ENCODE measurements around the gene CHST8.

The CHST8 gene

DNA sequence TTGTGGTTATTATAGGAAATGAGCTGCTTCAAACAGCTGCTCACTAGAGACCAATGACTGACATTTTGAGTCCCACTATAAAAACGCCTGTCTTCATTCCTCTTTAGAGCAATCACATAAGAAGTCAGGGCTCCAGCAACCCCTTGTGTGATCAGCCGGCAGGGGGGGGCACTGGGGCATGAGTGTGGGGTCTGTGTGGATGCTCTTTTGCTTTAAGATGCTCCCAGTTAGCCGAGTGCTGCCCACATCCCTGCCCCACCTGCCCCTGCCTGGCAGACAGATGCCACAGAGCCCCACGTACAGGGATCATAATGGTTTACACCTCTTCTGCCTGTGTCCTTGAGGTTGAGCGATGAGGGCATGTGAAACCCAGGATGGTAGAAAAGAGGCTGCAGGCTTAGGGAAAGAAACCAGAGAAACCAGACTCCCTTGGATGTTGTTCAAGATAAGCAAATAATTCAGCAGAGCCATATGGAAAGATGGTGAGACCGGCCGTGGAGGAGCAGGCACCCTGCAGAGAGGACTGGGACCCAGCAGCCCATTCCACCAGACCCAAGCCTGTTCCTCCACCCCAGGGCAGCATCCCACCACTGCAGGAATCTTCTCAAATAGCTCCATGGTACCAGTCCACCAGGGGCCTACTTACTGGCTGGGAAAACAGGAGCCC, 55.4 kb downstream of the CHST8 start:
- Histone ChIP-seq H3K27ac (ENCODE audit: low read length) (no peak overlapping the region), H3K4me1 (ENCODE audit: control insufficient read depth in 1 of 2, insufficient read depth in 2 of 2, low read length in 2 of 2) (no peaks in the 10 kb centered on the region), H3K36me3 (ENCODE audit: control insufficient read depth in 1 of 2, insufficient read depth in 2 of 2, low read length in 2 of 2) (no peaks in the 10 kb centered on the region), H3K27me3 (ENCODE audit: low read depth, low read length) (no peaks in the 10 kb centered on the region), H3K4me3 (ENCODE audit: low read depth in 1 of 2, low read length in 2 of 2) (no peak overlapping the region), H3K9me3 (ENCODE audit: control insufficient read depth in 1 of 2, low read length in 2 of 2) (no peaks in the 10 kb centered on the region)

DNA sequence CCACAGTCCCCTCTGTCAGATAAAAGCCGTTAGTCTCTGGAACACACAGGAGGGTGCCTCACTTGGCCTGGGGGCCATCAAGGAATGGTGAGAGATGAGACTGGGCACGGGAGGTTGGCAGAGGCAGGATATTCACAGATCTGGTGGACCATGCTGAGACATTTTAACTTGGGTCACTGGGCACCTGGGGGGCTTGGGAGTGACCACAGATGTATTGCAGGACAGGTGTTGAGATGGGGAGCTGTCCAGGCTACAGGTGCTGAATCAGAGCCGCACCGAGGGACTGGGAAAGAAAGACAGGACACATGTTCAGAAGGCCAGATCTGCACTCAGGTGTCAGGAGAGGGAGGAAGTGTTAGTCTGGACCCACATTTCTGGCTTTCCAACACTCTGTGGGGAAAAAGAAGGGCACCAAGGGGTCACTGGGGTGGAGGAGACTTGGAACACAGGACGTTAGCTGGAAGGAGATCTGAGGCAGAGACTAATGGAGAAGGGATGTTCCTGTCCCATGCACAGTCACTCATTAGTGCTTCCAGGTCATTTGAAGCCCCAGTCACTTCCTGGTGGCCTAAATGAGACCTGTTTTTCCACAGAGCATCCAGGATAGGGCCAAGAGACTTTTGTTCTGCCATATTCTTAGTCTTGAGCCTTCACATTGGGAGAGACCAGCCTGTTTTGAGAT, 56.1 kb downstream of the CHST8 start:
- H3K27me3 ChIP-seq (ENCODE audit: low read depth, low read length), result no peaks in the 10 kb centered on the region

DNA sequence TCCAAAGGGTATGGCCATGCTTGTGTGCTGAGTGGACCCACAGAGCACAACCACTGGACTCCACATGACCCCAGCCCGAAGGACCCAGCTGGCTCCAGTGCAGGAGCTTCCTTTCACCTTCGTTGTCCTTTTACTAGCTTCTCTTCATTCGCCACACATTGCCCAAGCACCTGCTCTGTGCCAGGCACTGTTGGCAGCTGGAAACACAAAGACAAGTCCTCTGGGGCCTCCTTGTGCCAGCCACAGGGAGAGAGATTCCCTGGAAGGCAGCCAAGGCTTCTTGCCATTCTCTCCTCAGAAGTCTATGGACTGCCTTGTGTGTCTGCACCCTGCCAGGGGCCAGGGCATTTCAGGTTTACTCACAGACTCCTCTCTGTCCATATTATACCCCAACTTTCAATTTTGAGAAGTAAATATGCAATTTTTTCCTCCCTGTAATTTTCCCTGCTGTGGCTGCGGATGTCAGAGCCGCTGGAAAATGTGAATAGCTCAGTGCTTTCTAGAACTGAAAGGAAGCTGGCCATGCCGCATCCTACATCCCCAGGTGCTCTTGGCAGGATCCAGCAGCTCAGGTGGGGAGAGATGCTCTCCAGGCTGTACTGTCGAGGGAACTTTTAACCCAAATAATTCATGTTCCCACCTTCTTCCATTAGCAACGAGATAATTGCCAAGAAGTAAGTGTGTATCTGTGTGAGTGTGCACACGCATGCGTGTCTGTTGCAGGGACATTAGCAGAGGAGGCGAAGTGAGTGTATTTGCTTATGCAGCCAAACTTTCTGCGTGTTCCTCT, 57.2 kb downstream of the CHST8 start:
- H3K27ac ChIP-seq (ENCODE audit: low read length), result no peak overlapping the region
- no peaks in the 10 kb centered on the region for H3K36me3 ChIP-seq (ENCODE audit: control insufficient read depth in 1 of 2, insufficient read depth in 2 of 2, low read length in 2 of 2)
- no peaks in the 10 kb centered on the region for H3K4me1 ChIP-seq (ENCODE audit: control insufficient read depth in 1 of 2, insufficient read depth in 2 of 2, low read length in 2 of 2)
- peaks cover 3% of the 10 kb centered on the region for H3K27me3 ChIP-seq (ENCODE audit: low read depth, low read length)
- H3K9me3 ChIP-seq (ENCODE audit: control insufficient read depth in 1 of 2, low read length in 2 of 2), result no peaks in the 10 kb centered on the region
- H3K4me3 ChIP-seq (ENCODE audit: low read depth in 1 of 2, low read length in 2 of 2), result no peak overlapping the region

More for the DNA sequence above, 56.1 kb downstream of the CHST8 start:
- Histone ChIP-seq H3K27ac (ENCODE audit: low read length) (no peak overlapping the region), H3K36me3 (ENCODE audit: control insufficient read depth in 1 of 2, insufficient read depth in 2 of 2, low read length in 2 of 2) (no peaks in the 10 kb centered on the region), H3K9me3 (ENCODE audit: control insufficient read depth in 1 of 2, low read length in 2 of 2) (no peaks in the 10 kb centered on the region), H3K4me1 (ENCODE audit: control insufficient read depth in 1 of 2, insufficient read depth in 2 of 2, low read length in 2 of 2) (no peaks in the 10 kb centered on the region), H3K4me3 (ENCODE audit: low read depth in 1 of 2, low read length in 2 of 2) (no peak overlapping the region)

GRCh38 chr19:33679696-33680095, 57.9 kb downstream of the CHST8 start:
- Histone ChIP-seq H3K4me3 (ENCODE audit: low read depth in 1 of 2, low read length in 2 of 2) (no peak overlapping the region), H3K27me3 (ENCODE audit: low read depth, low read length) (peaks cover 5% of the 10 kb centered on the region), H3K36me3 (ENCODE audit: control insufficient read depth in 1 of 2, insufficient read depth in 2 of 2, low read length in 2 of 2) (no peaks in the 10 kb centered on the region), H3K4me1 (ENCODE audit: control insufficient read depth in 1 of 2, insufficient read depth in 2 of 2, low read length in 2 of 2) (no peaks in the 10 kb centered on the region), H3K27ac (ENCODE audit: low read length) (no peak overlapping the region), H3K9me3 (ENCODE audit: control insufficient read depth in 1 of 2, low read length in 2 of 2) (no peaks in the 10 kb centered on the region)

DNA sequence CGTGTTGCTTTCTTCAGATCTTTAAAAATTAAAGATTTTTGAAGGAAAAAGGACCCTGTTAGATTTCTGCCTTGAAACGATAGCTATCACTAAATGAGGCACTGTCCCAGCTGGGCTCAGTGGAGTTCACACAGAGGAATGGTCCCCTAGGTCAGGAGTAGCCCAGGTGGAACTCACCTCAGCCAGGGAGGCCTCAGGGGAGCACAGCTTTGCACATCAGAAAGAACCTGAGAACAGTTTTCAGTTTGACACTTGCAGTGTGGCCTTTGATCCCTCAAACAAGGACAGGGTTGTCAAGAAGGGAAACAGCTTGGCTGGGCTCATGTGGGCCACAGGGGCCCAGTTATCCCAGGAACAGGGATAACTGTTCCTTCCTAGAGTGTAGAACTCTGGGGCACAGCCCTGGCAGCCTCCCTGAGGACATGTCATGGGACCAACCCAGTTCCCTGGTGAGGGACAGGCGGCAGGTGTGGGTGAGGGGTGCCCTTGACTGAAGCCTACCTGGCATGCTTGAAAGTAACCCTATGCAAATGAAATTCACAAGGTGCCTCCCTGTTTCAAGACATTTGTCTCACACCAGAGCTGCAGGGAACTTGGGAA, 59.4 kb downstream of the CHST8 start:
- H3K9me3 ChIP-seq (ENCODE audit: control insufficient read depth in 1 of 2, low read length in 2 of 2), result no peaks in the 10 kb centered on the region
- no peak overlapping the region for H3K27ac ChIP-seq (ENCODE audit: low read length)
- H3K4me3 ChIP-seq (ENCODE audit: low read depth in 1 of 2, low read length in 2 of 2), result no peak overlapping the region
- peaks cover 13% of the 10 kb centered on the region for H3K27me3 ChIP-seq (ENCODE audit: low read depth, low read length)
- no peaks in the 10 kb centered on the region for H3K36me3 ChIP-seq (ENCODE audit: control insufficient read depth in 1 of 2, insufficient read depth in 2 of 2, low read length in 2 of 2)
- no peaks in the 10 kb centered on the region for H3K4me1 ChIP-seq (ENCODE audit: control insufficient read depth in 1 of 2, insufficient read depth in 2 of 2, low read length in 2 of 2)

DNA sequence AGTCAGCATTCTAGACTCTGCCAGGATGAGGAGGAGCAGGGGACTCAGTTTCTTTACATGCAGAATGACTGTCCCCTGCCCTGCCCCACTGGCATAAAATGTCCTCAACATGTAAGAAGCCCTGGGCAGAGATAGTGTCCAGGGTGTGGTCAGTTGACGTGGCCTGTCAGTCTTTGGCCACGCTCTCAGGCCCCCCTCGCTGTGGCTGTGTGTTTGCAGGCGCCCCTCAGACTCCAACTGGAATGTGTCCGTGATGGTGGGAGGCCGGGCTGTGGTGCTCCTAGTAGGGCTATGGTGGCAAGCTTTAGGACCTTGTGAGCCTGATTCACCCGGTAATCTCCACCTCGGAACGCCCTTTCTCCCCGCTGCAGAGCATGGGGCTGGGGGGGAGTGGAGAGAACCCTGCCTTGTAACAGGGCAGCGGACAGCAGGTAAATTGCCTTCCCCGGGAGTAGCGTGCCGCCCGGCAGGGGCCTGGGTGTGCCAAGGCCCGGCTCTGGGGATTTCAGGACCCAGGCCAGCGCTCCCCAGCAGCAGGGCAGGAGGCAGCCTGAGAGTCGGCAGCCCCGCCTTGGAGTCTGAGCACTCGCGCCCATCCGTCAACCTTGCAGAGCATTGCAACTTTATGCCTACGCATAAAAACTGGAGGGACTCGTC, 62.3 kb downstream of the CHST8 start:
- H3K4me3 ChIP-seq (ENCODE audit: low read depth in 1 of 2, low read length in 2 of 2), result no peak overlapping the region
- no peaks in the 10 kb centered on the region for H3K4me1 ChIP-seq (ENCODE audit: control insufficient read depth in 1 of 2, insufficient read depth in 2 of 2, low read length in 2 of 2)
- peaks cover 14% of the 10 kb centered on the region for H3K27me3 ChIP-seq (ENCODE audit: low read depth, low read length)
- H3K27ac ChIP-seq (ENCODE audit: low read length), result no peak overlapping the region
- no peaks in the 10 kb centered on the region for H3K9me3 ChIP-seq (ENCODE audit: control insufficient read depth in 1 of 2, low read length in 2 of 2)
- no peaks in the 10 kb centered on the region for H3K36me3 ChIP-seq (ENCODE audit: control insufficient read depth in 1 of 2, insufficient read depth in 2 of 2, low read length in 2 of 2)

DNA sequence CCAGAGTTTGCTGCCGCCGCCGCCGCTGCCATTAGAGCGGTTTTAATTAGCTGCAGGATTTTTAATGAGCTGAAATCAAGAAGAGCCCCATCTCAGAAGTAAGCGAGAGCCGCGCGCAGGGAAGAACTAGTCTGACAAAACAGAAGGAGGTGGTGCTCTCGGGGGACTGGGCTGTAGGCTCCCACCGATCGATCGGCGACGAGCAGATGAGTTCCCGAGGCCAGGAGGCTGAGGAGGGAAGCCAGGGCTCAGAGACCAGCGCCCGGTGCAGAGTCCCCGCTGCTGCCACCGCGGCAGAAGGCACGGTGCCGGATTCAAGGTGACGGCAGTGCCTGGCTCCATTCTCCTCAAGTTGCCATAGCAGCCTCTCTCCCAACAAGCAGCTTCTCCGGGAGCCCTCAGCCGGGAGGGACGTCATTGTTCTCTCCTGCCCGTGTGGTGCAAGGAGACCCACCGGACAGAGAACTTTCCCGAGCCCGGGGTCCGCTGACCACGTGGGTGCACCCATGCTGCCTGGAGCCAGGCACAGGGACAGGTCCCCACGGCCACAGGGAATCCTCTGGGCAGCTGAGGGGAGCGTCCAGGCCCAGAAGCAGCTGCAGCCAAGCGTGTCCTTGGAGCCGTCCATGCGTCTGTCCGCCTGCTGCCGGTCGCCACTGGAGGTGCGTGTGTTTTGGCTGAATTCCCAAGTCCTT, 62.9 kb downstream of the CHST8 start:
- Histone ChIP-seq H3K27me3 (ENCODE audit: low read depth, low read length) (peaks cover 14% of the 10 kb centered on the region), H3K36me3 (ENCODE audit: control insufficient read depth in 1 of 2, insufficient read depth in 2 of 2, low read length in 2 of 2) (no peaks in the 10 kb centered on the region), H3K4me3 (ENCODE audit: low read depth in 1 of 2, low read length in 2 of 2) (no peak overlapping the region), H3K4me1 (ENCODE audit: control insufficient read depth in 1 of 2, insufficient read depth in 2 of 2, low read length in 2 of 2) (no peaks in the 10 kb centered on the region), H3K9me3 (ENCODE audit: control insufficient read depth in 1 of 2, low read length in 2 of 2) (no peaks in the 10 kb centered on the region), H3K27ac (ENCODE audit: low read length) (no peak overlapping the region)

GRCh38 chr19:33685541-33685940, 63.8 kb downstream of the CHST8 start:
- Histone ChIP-seq H3K9me3 (ENCODE audit: control insufficient read depth in 1 of 2, low read length in 2 of 2) (no peaks in the 10 kb centered on the region), H3K4me3 (ENCODE audit: low read depth in 1 of 2, low read length in 2 of 2) (no peak overlapping the region), H3K27me3 (ENCODE audit: low read depth, low read length) (peaks cover 14% of the 10 kb centered on the region), H3K27ac (ENCODE audit: low read length) (no peak overlapping the region), H3K4me1 (ENCODE audit: control insufficient read depth in 1 of 2, insufficient read depth in 2 of 2, low read length in 2 of 2) (no peaks in the 10 kb centered on the region), H3K36me3 (ENCODE audit: control insufficient read depth in 1 of 2, insufficient read depth in 2 of 2, low read length in 2 of 2) (no peaks in the 10 kb centered on the region)

GRCh38 chr19:33686262-33686661, 64.5 kb downstream of the CHST8 start:
- H3K27me3 ChIP-seq (ENCODE audit: low read depth, low read length), result peaks cover 14% of the 10 kb centered on the region
- no peaks in the 10 kb centered on the region for H3K4me1 ChIP-seq (ENCODE audit: control insufficient read depth in 1 of 2, insufficient read depth in 2 of 2, low read length in 2 of 2)
- H3K36me3 ChIP-seq (ENCODE audit: control insufficient read depth in 1 of 2, insufficient read depth in 2 of 2, low read length in 2 of 2), result no peaks in the 10 kb centered on the region
- H3K9me3 ChIP-seq (ENCODE audit: control insufficient read depth in 1 of 2, low read length in 2 of 2), result no peaks in the 10 kb centered on the region
- no peak overlapping the region for H3K4me3 ChIP-seq (ENCODE audit: low read depth in 1 of 2, low read length in 2 of 2)
- no peak overlapping the region for H3K27ac ChIP-seq (ENCODE audit: low read length)

GRCh38 chr19:33686687-33687480, 65.1 kb downstream of the CHST8 start:
- Histone ChIP-seq H3K9me3 (ENCODE audit: control insufficient read depth in 1 of 2, low read length in 2 of 2) (no peaks in the 10 kb centered on the region), H3K36me3 (ENCODE audit: control insufficient read depth in 1 of 2, insufficient read depth in 2 of 2, low read length in 2 of 2) (no peaks in the 10 kb centered on the region), H3K27ac (ENCODE audit: low read length) (no peak overlapping the region), H3K27me3 (ENCODE audit: low read depth, low read length) (peaks cover 14% of the 10 kb centered on the region), H3K4me1 (ENCODE audit: control insufficient read depth in 1 of 2, insufficient read depth in 2 of 2, low read length in 2 of 2) (no peaks in the 10 kb centered on the region), H3K4me3 (ENCODE audit: low read depth in 1 of 2, low read length in 2 of 2) (no peak overlapping the region)
